Kidney (tissue), 14 donors: Measurements from ENCODE around the gene SCAANT1. TPM values are rescaled to one million over a fixed set of nuclear protein-coding genes. Genes with fewer than 3 reads are reported as not detected.

ENCODE experiments used
- DNase-seq, 5 donors: peaks; one replicate each; pipeline ENCODE4 v3.0.0-alpha.2; 2013 to 2020
- FAIRE-seq: peaks from 2 replicates; lab custom pipeline; 2012; peaks lifted over from hg19 to GRCh38; lab: Jason Lieb, UNC
- H3K27ac ChIP-seq, 2 donors: one replicate each; pipeline ENCODE4 v1.7.0; 2013; ENCODE audit warnings: low read depth in 2 of 2, low read length in 2 of 2, inconsistent platforms in 1 of 2
- H3K27me3 ChIP-seq: one replicate; pipeline ENCODE4 v1.7.1; 2013; ENCODE audit warnings: low read length, inconsistent platforms; ENCODE audit not compliant: control insufficient read depth, insufficient read depth
- H3K36me3 ChIP-seq, 3 donors: one replicate each; pipeline versions ENCODE4 v1.7.0 to v1.7.1; 2013; ENCODE audit warnings: low read length in 3 of 3, control low read depth in 1 of 3, inconsistent platforms in 1 of 3; ENCODE audit not compliant: insufficient read depth in 3 of 3, control insufficient read depth in 2 of 3
- H3K4me1 ChIP-seq, 3 donors: one replicate each; pipeline versions ENCODE4 v1.7.0 to v1.7.1; 2013; ENCODE audit warnings: low read length in 3 of 3, inconsistent platforms in 1 of 3, low read depth in 1 of 3; ENCODE audit not compliant: control insufficient read depth in 2 of 3, insufficient read depth in 2 of 3
- H3K4me3 ChIP-seq, 3 donors: one replicate each; pipeline versions ENCODE4 v1.7.0 to v1.8.1; 2013; ENCODE audit warnings: low read length in 3 of 3, control low read depth in 1 of 3, inconsistent platforms in 1 of 3
- H3K9ac ChIP-seq, 3 donors: one replicate each; pipeline versions ENCODE4 v1.7.0 to v1.7.1; 2013; ENCODE audit warnings: low read length in 3 of 3, control low read depth in 1 of 3, inconsistent platforms in 1 of 3
- H3K9me3 ChIP-seq, 3 donors: one replicate each; pipeline versions ENCODE4 v1.7.0 to v1.7.1; 2013; ENCODE audit warnings: low read length in 3 of 3, control low read depth in 1 of 3, inconsistent platforms in 1 of 3; ENCODE audit not compliant: control insufficient read depth in 2 of 3, insufficient read depth in 1 of 3
- CTCF ChIP-seq: IDR thresholded peaks from 3 replicates; pipeline ENCODE4 v1.5.1; 2012; ENCODE audit warnings: mild to moderate bottlenecking, moderate library complexity, borderline replicate concordance; ENCODE audit not compliant: insufficient read depth; ENCODE audit errors: extremely low read depth
- intact Hi-C: fragments of 100-400 bp; cut with DNase I; formaldehyde crosslinking; loops from one replicate; pipeline ENCODE4 v1.11.1; 2022
- polyA plus RNA-seq: library from polyadenylated mRNA; stranded (reverse); fragments of 350-450 nt; fragmentation: Illumina TruSeq; extraction: RNeasy Lipid Tissue Mini Kit (QIAGEN cat#74804); gene quantifications from one replicate; pipeline ENCODE4 v1.2.3, GENCODE V29; 2014; ENCODE audit warnings: low read depth, low replicate concordance; ENCODE audit not compliant: insufficient read depth
- total RNA-seq: library from RNA; stranded (reverse); fragmentation: NEBNext Ultra II Directional; extraction: Animal tissue kit (Norgen Biotek cat#: 25700); gene quantifications from one replicate; pipeline ENCODE4 v1.2.1, GENCODE V29; 2021
- donor health status: control.
- donor health status: control.
- donor health status: control.
- donor health status: control.
- donor health status: control.
- donor health status: DM: yes; HTN: yes; CAD: no.
- donor health status: Normal renal cell carcinoma (clear cell type).

The SCAANT1 gene
- total and polyA plus RNA-seq, 2 donors from 2014 or later, result not detected

DNA sequence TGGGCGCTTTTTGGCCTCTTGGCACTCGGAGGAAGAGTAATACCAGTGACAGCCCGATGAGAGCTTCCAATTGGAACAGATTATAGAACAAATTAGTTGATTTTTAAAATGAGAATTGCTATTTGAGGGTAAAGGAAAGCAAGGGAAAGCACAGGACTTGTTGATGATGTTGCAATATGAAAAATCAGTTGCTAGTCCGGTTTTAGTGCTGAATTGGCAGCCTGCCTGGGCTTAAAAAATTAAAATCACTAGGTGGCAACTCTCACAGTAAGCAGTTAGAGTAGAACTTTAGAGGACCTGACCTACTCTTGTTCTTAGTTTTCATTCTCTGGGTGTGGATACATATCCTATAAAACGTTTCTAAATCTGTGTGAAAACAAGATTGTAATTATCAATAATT, 2.1 kb upstream of the SCAANT1 start:
- FAIRE-seq (peak; percentile 74), DNase-seq (peak in 1 of 5 donors; percentile 32)
- H3K4me3 ChIP-seq, result no peak overlapping the region
- H3K27me3 ChIP-seq, result no peaks in the 10 kb centered on the region
- peaks cover 0 to 7% (median 0%) of the 10 kb centered on the region in 3 donors for H3K4me1 ChIP-seq
- no peak for TF ChIP-seq CTCF
- no peaks in the 10 kb centered on the region for H3K9me3 ChIP-seq
- peaks cover 3 to 20% (median 5%) of the 10 kb centered on the region in 3 donors for H3K36me3 ChIP-seq
- intact Hi-C loops, result no loop called here
- H3K9ac ChIP-seq, result no peak overlapping the region
- H3K27ac ChIP-seq, result peak overlapping the region in 1 of 2 donors; percentile 38

- FAIRE-seq, result no peak
- H3K27me3 ChIP-seq, result no peaks in the 10 kb centered on the region
- no peak for TF ChIP-seq CTCF
- H3K9me3 ChIP-seq, result no peaks in the 10 kb centered on the region
- peak overlapping the region; percentile 68 to 73 (median 70) for H3K4me3 ChIP-seq
- peak; percentile 71 to 87 (median 72) for DNase-seq
- H3K27ac ChIP-seq, result peak overlapping the region; percentile 79 to 90
- H3K36me3 ChIP-seq, result peaks cover 3 to 15% (median 3%) of the 10 kb centered on the region in 3 donors
- intact Hi-C loops, result no loop called here
- H3K4me1 ChIP-seq, result peaks cover 0 to 7% (median 0%) of the 10 kb centered on the region in 3 donors
- H3K9ac ChIP-seq, result peak overlapping the region; percentile 37 to 79 (median 42)
Measured at GRCh38 chr3:63912768-63913588, 795 bp upstream of the SCAANT1 start.

DNA sequence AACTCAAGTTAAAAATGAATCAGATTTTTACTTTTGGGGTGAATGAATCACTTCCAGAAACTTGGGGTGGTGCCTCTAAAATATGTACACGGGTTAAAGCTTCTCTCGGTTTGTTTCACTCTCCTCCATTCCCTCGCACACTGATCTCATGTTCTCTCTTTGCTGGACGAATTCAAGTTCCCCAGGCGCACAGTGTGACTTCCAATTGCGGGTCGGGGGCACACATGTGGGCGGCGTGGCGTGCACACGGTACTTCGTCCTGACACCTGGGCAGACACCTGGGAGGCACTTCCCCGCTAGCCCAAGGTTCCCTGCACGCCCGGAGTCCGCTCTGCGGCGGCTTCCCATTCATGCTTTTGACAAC, 692 bp downstream of the SCAANT1 start:
- intact Hi-C loops, result no loop called here
- no peak for FAIRE-seq
- H3K36me3 ChIP-seq, result peaks cover 0 to 8% (median 2%) of the 10 kb centered on the region in 3 donors
- H3K9ac ChIP-seq, result peak overlapping the region; percentile 17 to 62 (median 58)
- no peaks in the 10 kb centered on the region for H3K27me3 ChIP-seq
- peak overlapping the region; percentile 89 to 90 for H3K27ac ChIP-seq
- H3K4me1 ChIP-seq, result peaks cover 0 to 7% (median 0%) of the 10 kb centered on the region in 3 donors
- peak overlapping the region; percentile 68 to 80 (median 73) for H3K4me3 ChIP-seq
- TF ChIP-seq CTCF, result no peak
- DNase-seq, result no peak
- H3K9me3 ChIP-seq, result no peaks in the 10 kb centered on the region
